Hematopoietic multipotent progenitor cell treated with erythropoietin and hydrocortisone succinate and interleukin-3 and kit ligand, for 17 days (in vitro differentiated cells): ENCODE results near the gene SLC22A23.
"Not testable (repeated sequence)": the region's sequence is repeated elsewhere in the genome, so short reads cannot be mapped to it uniquely, and the experiment has no call there.

Experiments used
- DNase-seq: peaks from one replicate; pipeline ENCODE4 v3.0.0-alpha.2; 2015; ENCODE audit warnings: low spot score

The SLC22A23 gene

GRCh38 chr6:3384241-3385143, 72.4 kb downstream of the SLC22A23 start:
- DNase-seq: no peak

- peak; percentile 68 for DNase-seq
Observed at GRCh38 chr6:3383525-3383924, 73.3 kb downstream of the SLC22A23 start.

GRCh38 chr6:3382326-3383279, 74.2 kb downstream of the SLC22A23 start:
- no peak for DNase-seq

- no peak for DNase-seq
Observed at GRCh38 chr6:3381233-3381921, 75.5 kb downstream of the SLC22A23 start.

GRCh38 chr6:3380344-3381232, 76.3 kb downstream of the SLC22A23 start:
- DNase-seq: no peak

GRCh38 chr6:3379482-3380060, 77.3 kb downstream of the SLC22A23 start:
- DNase-seq: no peak

- DNase-seq: not testable (repeated sequence)
Observed at GRCh38 chr6:3378808-3379207, 78.0 kb downstream of the SLC22A23 start.

GRCh38 chr6:3378398-3378782, 78.5 kb downstream of the SLC22A23 start:
- not testable (repeated sequence) for DNase-seq

- no peak for DNase-seq
Observed at GRCh38 chr6:3377536-3378397, 79.1 kb downstream of the SLC22A23 start.

- DNase-seq: no peak
Observed at GRCh38 chr6:3376893-3377535, 79.8 kb downstream of the SLC22A23 start.

GRCh38 chr6:3376064-3376463, 80.8 kb downstream of the SLC22A23 start:
- no peak for DNase-seq

- DNase-seq: no peak
Observed at GRCh38 chr6:3373597-3374203, 83.2 kb downstream of the SLC22A23 start.

- DNase-seq: no peak
Observed at GRCh38 chr6:3372912-3373554, 83.8 kb downstream of the SLC22A23 start.

- DNase-seq: peak; percentile 58
Observed at GRCh38 chr6:3372184-3372846, 84.5 kb downstream of the SLC22A23 start.

- DNase-seq: no peak
Observed at GRCh38 chr6:3371222-3371949, 85.5 kb downstream of the SLC22A23 start.

GRCh38 chr6:3370361-3371221, 86.3 kb downstream of the SLC22A23 start:
- DNase-seq: peak; percentile 47
